NCI-H187 (cell line): Measurements from ENCODE around the gene POU2F1.
"Not testable (repeated sequence)": the region's sequence is repeated elsewhere in the genome, so short reads cannot be mapped to it uniquely, and the experiment has no call there.

ENCODE experiments used
- DNase-seq, 2 experiments: peaks; one replicate each; lab custom pipeline; 2025; lab: John Stamatoyannopoulos, UW

Gene POU2F1

DNA sequence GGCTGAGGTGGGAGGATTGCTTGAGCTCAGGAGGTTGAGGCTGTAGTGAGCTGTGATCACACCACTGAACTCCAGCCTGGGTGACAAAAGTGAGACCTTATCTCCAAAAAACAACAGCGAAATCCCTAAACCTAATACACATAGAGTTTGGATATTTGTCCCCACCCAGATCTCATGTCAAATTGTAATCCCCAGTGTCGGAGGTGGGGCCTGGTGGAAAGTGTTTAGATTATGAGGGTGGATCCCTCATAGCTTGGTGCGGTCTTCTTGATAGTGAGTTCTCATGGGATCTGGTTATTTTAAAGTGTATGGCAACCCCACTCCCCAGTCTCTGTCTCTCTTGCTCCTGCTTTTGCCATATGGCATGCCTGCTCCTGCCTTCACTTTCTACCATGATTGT is 94.0 kb downstream of the POU2F1 start:
- no peak for DNase-seq

DNA sequence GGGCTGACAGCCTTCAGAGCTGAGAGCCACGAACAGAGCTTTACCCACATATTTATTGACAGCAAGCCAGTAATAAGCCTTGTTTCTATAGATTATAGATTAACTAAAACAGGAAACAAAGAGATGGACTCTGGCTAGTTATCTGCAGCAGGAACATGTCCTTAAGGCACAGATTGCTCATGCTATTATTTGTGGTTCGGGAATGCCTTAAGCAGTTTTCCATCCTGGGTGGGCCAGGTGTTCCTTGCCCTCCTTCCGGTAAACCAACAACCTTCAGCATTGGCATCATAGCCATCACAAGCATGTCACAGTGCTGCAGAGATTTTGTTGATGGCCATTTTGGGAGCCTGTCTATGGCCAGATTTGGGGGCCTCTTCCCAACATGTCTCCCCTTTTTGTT is 96.8 kb downstream of the POU2F1 start:
- no peak for DNase-seq

DNA sequence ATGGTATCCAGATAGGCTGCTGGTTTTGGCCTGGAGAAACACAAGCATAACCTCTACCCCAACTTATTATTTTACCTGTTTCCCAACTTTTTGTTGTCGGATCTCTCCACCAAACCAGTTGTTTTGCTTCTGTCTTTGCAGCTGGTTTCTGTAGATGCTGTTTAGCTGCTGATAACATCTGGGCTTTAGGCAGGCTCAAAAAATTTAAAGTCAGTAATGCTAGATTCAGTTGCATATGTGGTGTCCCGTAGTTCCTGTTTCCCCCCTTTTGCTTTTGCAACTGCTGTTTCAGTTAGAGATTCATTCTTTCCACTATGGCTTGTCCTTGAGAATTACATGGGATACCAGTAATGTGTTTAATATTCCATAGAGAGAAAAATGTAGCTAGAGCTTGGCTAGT is 98.5 kb downstream of the POU2F1 start:
- not testable (repeated sequence) for DNase-seq

DNA sequence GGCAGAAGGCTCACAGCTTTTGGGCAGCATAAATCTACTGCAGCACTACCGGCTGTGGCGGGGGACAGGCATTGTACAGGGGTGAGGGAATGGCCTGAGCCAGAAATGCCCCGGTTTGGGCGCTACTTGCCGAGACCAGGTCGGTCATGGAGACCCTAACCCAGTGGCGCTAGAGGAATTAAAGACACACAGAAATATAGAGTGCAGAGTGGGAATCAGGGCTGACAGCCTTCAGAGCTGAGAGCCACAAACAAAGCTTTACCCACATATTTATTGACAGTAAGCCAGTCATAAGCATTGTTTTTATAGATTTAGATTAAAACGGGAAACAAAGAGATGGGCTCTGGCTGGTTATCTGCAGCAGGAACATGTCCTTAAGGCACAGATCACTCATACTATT is 101.8 kb downstream of the POU2F1 start:
- peak in 1 of 2 experiments; percentile 14 for DNase-seq

DNA sequence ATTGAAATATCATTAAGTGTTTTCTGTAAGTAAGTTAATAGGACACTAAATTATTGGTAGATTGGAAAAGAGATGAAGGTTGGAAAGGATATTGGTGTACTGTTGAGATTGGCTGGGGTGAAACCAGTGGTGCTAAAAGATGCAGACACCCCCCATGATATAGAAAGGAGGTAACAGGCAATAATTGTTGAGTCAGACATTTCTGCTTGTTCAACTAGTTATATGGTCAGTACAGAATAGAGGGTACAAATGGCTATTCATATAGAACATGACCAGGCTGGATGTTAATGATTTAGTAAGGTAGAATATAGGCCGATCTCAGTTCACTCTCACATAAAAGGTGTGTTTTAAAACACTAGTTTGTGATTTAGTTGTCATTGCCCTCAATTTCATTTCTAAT is 104.5 kb downstream of the POU2F1 start:
- no peak for DNase-seq

DNA sequence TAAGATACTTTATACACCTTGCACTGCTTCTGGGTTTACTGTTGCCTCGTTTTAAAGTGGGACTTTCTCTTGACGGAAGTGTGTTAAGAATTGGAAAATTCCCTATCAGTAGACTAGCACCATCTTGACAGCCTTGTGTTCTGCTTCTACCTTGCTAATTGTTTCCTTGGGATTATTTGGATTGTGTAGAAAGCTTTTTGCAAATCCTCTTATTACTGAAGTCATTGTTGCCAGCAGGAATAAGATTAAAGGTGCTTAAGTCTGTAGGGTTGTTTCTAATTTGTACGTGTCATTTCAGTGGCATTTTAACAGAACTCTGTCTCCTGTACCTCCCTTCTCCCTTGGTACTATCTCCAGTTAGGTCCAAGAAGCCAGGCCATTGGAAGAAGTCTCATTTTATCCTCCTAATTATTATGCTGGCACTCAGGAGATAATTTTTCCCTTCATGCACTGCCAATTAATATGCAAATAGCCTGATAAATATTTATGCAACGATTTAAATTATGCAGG is 107.7 kb downstream of the POU2F1 start:
- no peak for DNase-seq

DNA sequence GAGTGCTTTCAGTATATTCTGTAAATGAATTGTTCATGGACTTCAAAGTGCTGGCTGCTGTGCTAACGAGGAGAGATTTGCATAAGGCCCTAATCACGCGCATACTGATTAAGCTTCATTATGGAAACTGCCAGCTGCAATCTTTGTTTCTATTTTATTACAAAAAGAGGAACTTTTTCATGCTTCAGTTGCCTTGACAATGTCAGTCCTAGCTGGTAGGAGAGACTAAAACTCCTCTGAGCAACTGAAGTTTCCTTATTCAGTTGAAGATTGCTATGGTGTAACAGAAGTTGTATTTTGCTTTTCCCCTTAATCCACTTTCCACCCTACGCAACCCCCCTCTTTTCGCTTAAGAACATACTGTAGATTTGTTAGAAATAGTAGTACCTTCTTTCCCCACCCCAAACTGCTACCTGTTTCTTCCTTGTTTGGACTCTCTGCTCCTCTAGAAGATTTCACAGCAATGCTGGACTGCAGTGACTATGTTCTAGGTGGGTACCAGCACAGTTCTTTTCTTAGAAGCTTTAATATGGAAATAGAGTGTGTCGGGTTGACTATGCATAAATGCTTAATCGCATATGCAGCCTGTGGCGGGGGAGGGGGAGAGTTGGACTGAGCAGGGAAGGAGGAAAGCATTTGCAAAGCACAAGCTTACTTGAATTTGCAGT is 108.3 kb downstream of the POU2F1 start:
- no peak for DNase-seq

DNA sequence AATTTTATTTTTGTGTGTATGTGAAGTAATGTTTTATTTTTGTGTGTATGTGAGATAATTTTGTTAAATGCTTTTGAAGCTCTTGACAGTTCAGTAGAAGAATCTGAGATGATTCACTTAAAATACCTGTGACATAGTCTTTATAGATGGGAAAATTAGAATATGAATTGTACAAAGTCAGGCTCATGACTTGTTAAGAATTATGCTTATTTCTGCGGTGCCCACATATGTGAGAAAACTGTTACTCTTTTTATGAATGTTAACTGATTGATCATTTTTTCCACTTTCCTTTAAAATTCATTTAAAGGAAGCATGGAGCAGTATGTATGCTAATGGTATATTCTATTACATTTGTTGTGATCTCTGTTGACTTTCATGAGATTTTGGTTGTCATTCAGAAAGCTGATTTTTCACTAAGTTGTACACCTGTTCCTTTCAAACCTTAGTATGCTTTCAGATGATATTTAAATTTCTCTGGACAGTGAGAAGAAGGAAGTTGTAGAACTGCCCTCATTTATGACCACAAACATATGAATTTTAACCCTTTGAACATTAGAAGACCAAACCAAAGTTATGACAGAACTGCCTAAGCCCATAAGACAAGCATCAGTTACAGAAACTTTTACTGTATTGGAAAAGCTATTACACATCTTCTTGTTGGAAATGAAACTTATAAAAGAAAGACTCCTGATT is 110.1 kb downstream of the POU2F1 start:
- DNase-seq, result no peak

DNA sequence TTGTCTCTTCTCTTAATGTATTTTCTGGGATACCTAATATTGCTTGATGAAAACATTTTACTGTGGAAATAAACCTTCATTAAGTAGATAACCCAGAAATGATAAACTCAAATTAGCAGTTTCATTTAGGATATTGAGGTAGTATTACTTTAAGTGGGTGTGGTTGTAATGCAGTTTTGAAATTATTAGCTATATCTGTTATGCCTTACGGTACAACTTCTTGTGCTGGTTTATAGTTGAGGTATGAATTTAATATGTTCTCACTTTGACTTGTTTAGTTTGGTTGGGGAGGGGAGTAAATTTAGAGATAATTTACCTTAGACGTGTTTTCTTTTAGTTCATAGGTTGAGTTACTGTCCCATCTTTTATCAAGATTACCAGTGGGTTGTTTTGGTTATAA is 111.0 kb downstream of the POU2F1 start:
- no peak for DNase-seq

DNA sequence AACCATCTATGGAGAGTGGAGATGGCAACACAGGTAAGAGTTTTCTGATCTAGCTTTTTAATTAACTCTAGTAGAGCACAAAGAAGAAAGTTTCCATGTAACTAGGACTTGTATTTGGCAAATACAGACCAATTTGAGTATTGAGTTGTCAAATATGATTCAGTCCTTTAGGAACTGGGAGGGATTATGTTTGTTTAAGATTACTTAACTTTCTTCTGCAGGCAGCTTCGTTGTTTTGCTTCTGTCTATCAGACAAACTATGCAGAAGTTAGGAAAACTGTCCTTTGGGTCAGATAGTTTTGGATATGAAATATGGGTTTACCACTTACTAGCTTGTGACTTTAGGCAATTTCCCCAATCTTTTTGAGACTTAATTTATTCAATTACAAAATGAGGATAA is 111.8 kb downstream of the POU2F1 start:
- DNase-seq, result no peak

DNA sequence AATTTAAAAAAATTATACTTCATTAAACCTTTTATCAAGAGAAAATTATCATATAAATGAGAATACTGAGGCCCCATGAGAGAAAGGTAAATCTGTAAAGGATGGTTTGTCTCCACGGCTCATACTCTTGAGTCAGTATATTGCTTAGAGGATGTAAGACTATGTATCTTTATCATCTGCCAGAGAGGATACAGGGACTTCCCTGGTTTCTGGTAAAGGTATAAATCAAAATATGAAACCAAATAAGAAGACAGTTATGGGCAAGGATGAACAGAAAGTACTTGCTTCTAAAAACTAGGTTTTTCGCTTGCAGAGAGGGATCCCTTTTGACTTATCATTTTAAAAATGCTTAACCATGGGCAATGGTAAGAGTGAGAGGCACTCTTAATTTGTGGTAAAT is 112.4 kb downstream of the POU2F1 start:
- DNase-seq, result no peak

DNA sequence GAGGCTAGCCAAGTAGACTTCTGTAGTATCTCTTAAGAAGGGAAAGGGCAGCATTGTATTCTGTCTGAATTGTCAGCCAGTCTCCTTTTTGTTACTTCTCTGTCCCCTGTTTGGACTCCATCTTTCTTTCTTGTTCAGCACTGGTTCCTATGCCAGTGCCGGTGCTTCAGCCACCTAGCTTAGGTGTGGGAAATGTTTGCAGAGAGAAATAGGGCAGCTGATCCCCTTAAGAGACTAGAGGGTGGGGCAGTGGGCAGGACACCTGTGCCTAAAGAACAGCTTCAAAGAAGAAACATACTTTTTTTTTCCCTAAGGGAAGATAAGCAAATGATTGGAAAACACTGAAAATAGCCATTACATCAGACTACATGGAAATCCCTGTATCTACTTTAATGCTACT is 113.0 kb downstream of the POU2F1 start:
- DNase-seq, result no peak

DNA sequence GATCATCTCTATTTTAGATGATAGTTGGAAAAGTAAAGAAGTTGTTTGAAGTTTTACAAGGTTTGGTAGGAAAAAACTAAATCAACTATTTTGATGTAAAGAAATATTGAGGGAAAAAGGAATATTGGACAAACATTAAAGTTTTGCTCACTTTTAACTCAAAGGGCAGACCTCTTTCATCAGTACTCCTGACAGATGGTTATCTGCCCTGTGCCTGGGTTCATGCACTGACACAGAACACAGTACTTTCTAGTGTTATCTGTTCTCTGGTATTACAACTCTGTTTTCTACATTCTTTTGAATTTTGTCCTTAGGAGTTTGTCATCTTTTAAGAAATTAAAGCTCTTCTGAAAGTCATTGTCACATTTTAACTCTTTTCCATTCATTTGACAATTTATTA is 118.7 kb downstream of the POU2F1 start:
- DNase-seq, result no peak

DNA sequence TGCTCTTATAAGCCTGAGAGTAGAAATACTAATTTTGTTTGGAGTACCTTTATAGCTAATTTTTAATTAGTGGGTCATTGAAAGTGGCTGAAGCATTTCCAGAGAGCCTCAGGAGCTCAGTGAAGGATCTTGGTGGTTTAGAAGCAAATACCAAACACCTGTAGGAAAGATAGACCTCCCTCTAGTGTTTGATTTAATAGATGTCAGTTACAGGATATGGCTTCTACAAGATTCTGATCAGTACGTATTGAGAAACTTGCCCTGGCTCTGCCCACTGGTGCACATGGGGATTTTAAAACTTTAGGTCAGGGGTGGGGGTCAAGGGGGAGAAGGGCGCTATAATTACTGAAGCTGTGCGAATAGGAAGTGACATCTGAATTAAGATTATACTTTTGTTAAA is 122.2 kb downstream of the POU2F1 start:
- no peak for DNase-seq

DNA sequence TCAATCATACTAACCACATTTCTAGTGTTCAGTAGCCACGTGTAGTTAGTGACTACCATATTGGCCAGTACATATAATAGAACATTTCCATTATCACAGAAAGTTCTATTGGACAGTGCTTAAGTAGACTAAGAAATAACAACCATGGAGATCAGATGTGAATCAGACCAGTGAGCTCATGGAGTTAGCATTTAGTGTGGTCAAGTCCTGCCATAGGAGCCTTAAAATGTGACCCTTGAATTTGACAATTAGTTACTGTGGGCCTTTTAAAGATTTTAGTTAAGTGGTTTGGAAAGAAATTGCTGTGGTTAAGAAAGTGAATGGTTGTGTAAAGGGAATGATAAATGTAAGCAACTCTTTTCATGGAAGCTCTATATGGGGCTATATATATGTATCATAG is 123.4 kb downstream of the POU2F1 start:
- no peak for DNase-seq

DNA sequence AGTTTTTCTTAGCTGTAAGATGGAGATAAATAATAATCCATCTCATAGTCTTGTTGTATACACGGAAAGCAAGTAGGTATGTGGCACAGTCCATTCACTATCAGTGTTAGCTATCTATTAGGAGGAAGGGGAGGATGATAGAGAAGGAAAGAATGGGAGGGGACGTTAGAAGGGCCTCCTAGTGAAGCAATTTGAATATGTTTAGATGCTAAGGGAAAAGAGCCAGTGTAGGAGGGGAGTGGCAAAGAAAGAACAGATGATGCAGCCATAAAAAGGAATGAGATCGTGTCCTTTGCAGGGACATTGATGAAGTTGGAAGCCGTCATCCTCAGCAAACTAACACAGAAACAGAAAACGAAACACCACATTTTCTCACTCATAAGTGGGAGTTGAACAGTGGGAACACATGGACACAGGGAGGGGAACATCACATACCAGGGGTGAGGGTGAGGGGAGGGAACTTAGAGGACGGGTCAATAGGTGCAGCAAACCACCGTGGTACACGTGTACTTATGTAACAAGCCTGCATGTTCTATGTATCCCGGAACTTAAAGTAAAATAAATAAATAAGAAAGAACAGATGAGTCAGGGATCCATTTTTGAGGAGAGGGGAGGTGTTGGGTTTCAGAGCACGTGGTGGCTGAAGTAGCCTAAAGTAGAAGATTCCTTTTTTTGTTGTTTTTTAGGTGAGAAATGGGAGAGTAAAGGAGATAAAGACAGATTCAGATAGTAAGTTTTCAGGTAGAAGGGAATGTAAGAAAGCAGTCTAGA is 124.1 kb downstream of the POU2F1 start:
- DNase-seq, result no peak

DNA sequence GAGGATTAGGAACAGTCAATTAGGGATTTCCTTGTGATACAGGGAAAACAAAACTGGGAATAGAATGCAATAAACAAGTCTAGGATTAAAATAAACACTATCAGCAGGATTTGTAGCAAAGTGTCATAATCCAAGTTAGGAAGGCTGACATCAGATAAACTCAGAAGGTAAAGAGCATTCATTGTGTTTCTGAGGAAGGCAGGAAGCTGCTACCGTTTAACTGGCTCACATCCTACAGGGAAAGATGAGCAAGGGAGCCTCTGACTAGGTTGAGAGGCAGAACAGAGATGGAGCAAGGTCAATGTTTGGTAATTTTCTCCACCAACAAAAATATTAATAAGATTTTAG is 124.7 kb downstream of the POU2F1 start:
- DNase-seq, result no peak

DNA sequence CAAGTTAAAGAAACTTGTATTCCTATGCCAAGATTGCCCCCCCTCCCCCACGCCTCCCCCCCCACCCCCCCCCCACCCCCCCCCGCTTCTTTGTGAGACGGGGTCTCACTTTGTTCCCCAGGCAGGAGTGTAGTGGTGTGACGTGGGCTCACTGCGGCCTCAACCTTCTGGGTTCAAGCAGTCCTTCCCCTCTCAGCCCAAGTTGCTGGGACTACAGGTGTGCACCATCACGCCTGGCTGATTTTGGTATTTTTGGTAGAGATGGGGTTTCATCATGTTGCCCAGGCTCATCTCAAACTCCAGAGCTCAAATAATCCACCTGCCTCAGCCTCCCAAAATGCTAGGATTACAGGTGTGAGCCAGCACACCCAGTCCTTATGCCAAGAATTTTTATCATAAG is 136.6 kb downstream of the POU2F1 start:
- no peak for DNase-seq

DNA sequence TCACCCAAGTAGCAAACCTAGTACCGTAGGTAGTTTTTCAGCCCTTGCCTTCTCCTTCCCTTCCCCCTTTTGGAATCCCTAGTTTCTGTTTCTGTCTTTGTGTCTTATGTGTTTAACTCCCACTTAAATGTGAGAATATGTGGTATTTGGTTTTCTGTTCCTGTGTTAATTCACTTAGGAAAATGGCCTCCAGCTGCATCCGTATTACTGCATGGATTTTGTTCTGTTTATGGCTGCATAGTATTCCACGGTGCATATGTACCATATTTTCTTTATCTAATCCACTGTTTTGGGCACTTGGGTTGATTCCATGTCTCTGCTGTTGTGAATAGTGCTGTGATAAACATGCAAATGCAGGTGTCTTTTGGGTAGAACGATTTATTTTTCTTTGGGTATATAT is 138.6 kb downstream of the POU2F1 start:
- no peak for DNase-seq

DNA sequence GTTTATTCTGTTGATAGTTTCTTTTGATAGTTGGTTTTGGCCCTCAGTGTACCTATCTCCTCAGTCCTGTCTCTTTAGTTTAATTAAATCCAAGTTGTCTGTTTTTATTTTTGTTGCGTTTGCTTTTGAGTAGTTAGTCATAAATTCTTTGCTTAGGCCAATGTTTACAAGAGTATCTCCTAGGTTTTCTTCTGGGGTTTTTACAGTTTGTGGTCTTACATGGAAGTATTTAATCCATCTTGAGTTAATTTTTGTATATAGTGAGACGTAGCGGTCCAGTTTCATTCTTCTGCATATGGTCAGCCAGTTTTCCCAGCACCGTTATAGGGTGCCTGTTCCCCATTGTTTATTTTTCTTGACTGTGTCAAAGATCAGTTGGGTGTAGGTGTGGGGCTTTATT is 139.4 kb downstream of the POU2F1 start:
- no peak for DNase-seq

DNA sequence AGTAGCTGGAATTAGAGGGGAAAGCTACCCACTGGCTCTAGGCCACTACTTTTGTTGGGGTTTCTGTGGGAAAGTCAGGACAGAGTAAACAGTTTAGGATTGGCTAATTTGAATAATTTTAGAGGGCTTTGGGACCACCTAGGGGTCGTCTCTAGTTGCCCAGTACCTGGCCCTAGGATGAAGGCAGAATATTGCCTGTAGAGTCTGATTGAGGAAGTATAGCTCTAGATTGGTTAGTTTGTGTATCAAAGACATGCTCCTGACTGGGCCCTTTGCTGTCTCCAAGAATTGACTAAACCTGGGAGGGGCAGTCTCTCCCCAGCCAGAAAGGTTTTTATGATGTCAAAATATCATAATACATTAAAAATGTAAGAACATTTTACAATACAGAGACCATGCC is 142.0 kb downstream of the POU2F1 start:
- no peak for DNase-seq

DNA sequence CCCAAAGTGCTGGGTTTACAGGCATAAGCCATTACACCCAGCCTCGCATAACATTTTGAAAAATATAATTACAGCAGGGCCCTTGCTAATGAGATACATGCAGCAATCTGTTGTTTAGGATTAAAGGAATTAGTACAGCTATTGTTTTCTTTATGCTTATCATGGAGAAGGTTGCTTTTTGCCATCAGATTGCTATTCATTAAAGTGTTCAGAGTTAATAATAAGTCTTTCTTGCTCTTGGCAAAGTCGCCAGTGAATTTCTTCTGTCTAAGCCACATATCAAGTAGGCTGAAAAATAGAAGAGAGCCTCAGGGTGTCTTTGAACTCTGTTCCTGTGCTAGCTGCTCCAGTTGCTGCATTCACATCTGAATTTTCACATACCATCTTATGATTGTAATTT is 144.1 kb downstream of the POU2F1 start:
- no peak for DNase-seq

DNA sequence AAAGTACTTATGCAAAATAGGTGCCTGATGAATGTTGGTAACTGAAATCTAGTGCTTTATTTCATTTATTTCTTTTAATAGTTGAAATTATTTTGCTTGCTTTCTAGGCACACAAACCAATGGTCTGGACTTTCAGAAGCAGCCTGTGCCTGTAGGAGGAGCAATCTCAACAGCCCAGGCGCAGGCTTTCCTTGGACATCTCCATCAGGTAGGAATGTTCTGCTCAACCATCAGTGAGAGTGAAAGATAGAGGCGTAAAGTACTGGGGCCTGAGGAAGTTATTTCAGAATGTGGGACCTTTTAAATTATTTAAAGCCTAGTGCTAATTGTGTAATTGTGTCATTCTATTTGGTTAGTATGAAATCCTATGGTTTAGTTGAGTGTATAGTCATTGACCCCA is 144.7 kb downstream of the POU2F1 start:
- no peak for DNase-seq
